DOHH2 (cell line): Measurements from ENCODE around the gene SLC8A3.
"Not testable (repeated sequence)": the region's sequence is repeated elsewhere in the genome, so short reads cannot be mapped to it uniquely, and the experiment has no call there.

Experiments
- H3F3A ChIP-seq: fragments of 200-600 bp; sonication (generic), shearing (Covaris generic); 2 replicates; pipeline ENCODE4 v1.6.0; 2016; ENCODE audit warnings: antibody characterized with exemption, mild to moderate bottlenecking; ENCODE audit not compliant: control insufficient read depth, insufficient read depth
- H3K27ac ChIP-seq: fragments of 200-600 bp; sonication (generic); 2 replicates; pipeline ENCODE4 v1.5.1; 2014; ENCODE audit warnings: low read depth, mild to moderate bottlenecking, low read length, moderate library complexity
- H3K27me3 ChIP-seq: fragments of 200-600 bp; sonication (generic); 2 replicates; pipeline ENCODE4 v1.6.1; 2014; ENCODE audit warnings: mild to moderate bottlenecking, low read length, mixed read lengths; ENCODE audit not compliant: control insufficient read depth
- H3K36me3 ChIP-seq: fragments of 200-600 bp; sonication (generic); 2 replicates; pipeline ENCODE4 v1.6.1; 2014; ENCODE audit warnings: mild to moderate bottlenecking, low read length, moderate library complexity, mixed read lengths; ENCODE audit not compliant: control insufficient read depth
- H3K4me1 ChIP-seq: fragments of 200-600 bp; sonication (generic); 2 replicates; pipeline ENCODE4 v1.6.1; 2014; ENCODE audit warnings: mild to moderate bottlenecking, low read length, mixed read lengths; ENCODE audit not compliant: control insufficient read depth
- H3K4me2 ChIP-seq: fragments of 200-600 bp; sonication (generic); 2 replicates; pipeline ENCODE4 v1.6.0; 2014; ENCODE audit warnings: mild to moderate bottlenecking, low read length, moderate library complexity
- H3K4me3 ChIP-seq: fragments of 200-600 bp; sonication (generic); 2 replicates; pipeline ENCODE4 v1.5.1; 2014; ENCODE audit warnings: mild to moderate bottlenecking, low read length, mixed read lengths
- H3K79me2 ChIP-seq: fragments of 200-600 bp; sonication (generic); 2 replicates; pipeline ENCODE4 v1.6.1; 2014; ENCODE audit warnings: mild to moderate bottlenecking, low read length, mixed read lengths; ENCODE audit not compliant: control insufficient read depth
- H3K9me2 ChIP-seq: fragments of 200-600 bp; sonication (generic); replicated peaks from 2 replicates; pipeline ENCODE4 v1.6.1; 2014; ENCODE audit warnings: mild to moderate bottlenecking, low read length, mixed read lengths; ENCODE audit not compliant: control insufficient read depth
- H3K9me3 ChIP-seq: fragments of 200-600 bp; sonication (generic); 2 replicates; pipeline ENCODE4 v1.6.1; 2014; ENCODE audit warnings: antibody characterized with exemption, low read length, mixed read lengths; ENCODE audit not compliant: control insufficient read depth, insufficient read depth
- H4K20me1 ChIP-seq: fragments of 200-600 bp; sonication (generic); 2 replicates; pipeline ENCODE4 v1.6.0; 2014; ENCODE audit warnings: low read depth, mild to moderate bottlenecking, antibody characterized with exemption, low read length, moderate library complexity; ENCODE audit not compliant: control insufficient read depth, insufficient read depth
- CTCF ChIP-seq: fragments of 200-600 bp; sonication (generic); IDR thresholded peaks from one replicate; pipeline ENCODE4 v1.5.1; 2014; ENCODE audit warnings: antibody characterized with exemption, mild to moderate bottlenecking, low read depth, low read length; ENCODE audit not compliant: poor library complexity, severe bottlenecking
- EZH2phosphoT487 ChIP-seq: fragments of 200-600 bp; sonication (generic); IDR thresholded peaks from 2 replicates; pipeline ENCODE4 v1.6.1; 2017; ENCODE audit warnings: borderline replicate concordance, mild to moderate bottlenecking, antibody characterized with exemption, low read length, moderate library complexity, mixed read lengths

SLC8A3 gene

GRCh38 chr14:70188659-70189455 lies at the start of gene SLC8A3:
Gene SLC8A3, minus strand, starts transcription at chr14:70188951. Its CDS starts 20,529 bp downstream, at chr14:70168422.
- Histone ChIP-seq H3K27me3 (peaks cover 60% of the 10 kb centered on the region), H3F3A (no peaks in the 10 kb centered on the region), H3K36me3 (no peaks in the 10 kb centered on the region), H3K4me2 (peak within 1 kb of the TSS; percentile 40), H3K4me3 (peak within 1 kb of the TSS; percentile 31), H4K20me1 (no peaks in the 10 kb centered on the region), H3K79me2 (no peaks in the 10 kb centered on the region), H3K4me1 (peaks cover 5% of the 10 kb centered on the region; the same call in 1 of the 2 replicates), H3K9me3 (no peaks in the 10 kb centered on the region), H3K27ac (no peak within 1 kb of the TSS), H3K9me2 (no peaks in the 10 kb centered on the region)
- no peak for TF ChIP-seq CTCF
- no peak for TF ChIP-seq EZH2phosphoT487

GRCh38 chr14:70237710-70238109 lies 49.0 kb upstream of the SLC8A3 start:
- Histone ChIP-seq H3F3A (no peaks in the 10 kb centered on the region), H3K27me3 (no peaks in the 10 kb centered on the region; the same call in 1 of the 2 replicates), H3K27ac (no peak overlapping the region), H3K9me3 (no peaks in the 10 kb centered on the region), H3K36me3 (no peaks in the 10 kb centered on the region), H3K9me2 (no peaks in the 10 kb centered on the region), H3K4me2 (no peak overlapping the region), H3K79me2 (no peaks in the 10 kb centered on the region), H3K4me3 (no peak overlapping the region), H3K4me1 (peaks cover under 1% of the 10 kb centered on the region), H4K20me1 (no peaks in the 10 kb centered on the region)
- no peak for TF ChIP-seq CTCF
- TF ChIP-seq EZH2phosphoT487 = no peak

- no peaks in the 10 kb centered on the region for H3K9me2 ChIP-seq
- H3K4me3 ChIP-seq = no peak overlapping the region
- no peaks in the 10 kb centered on the region; the same call in 1 of the 2 replicates for H3K27me3 ChIP-seq
- H3K79me2 ChIP-seq = no peaks in the 10 kb centered on the region
- no peak for TF ChIP-seq CTCF
- TF ChIP-seq EZH2phosphoT487 = no peak
- H3F3A ChIP-seq = no peaks in the 10 kb centered on the region
- H4K20me1 ChIP-seq = no peaks in the 10 kb centered on the region
- no peaks in the 10 kb centered on the region for H3K9me3 ChIP-seq
- no peaks in the 10 kb centered on the region for H3K36me3 ChIP-seq
- no peak overlapping the region for H3K4me2 ChIP-seq
- no peak overlapping the region for H3K27ac ChIP-seq
- peaks cover 10% of the 10 kb centered on the region for H3K4me1 ChIP-seq
Observed at GRCh38 chr14:70234066-70234950, 45.6 kb upstream of the SLC8A3 start.

GRCh38 chr14:70231756-70232544 lies 43.2 kb upstream of the SLC8A3 start:
- H3K9me2 ChIP-seq, H3K4me3 ChIP-seq, H3K27me3 ChIP-seq, H3K27ac ChIP-seq, H3K36me3 ChIP-seq, H4K20me1 ChIP-seq, H3K79me2 ChIP-seq, H3F3A ChIP-seq, H3K9me3 ChIP-seq: not testable (repeated sequence)
- peak overlapping the region; percentile 16 for H3K4me2 ChIP-seq
- H3K4me1 ChIP-seq = peaks cover 10% of the 10 kb centered on the region

- peaks cover 10% of the 10 kb centered on the region for H3K4me1 ChIP-seq
- H3K27ac ChIP-seq, H3K9me3 ChIP-seq, H4K20me1 ChIP-seq, H3K27me3 ChIP-seq, H3F3A ChIP-seq, H3K79me2 ChIP-seq, H3K4me3 ChIP-seq, H3K9me2 ChIP-seq, H3K4me2 ChIP-seq, H3K36me3 ChIP-seq: not testable (repeated sequence)
Observed at GRCh38 chr14:70229877-70230640, 41.3 kb upstream of the SLC8A3 start.
